ENCODE results near the gene GPX7. TPM values are rescaled to one million over a fixed set of nuclear protein-coding genes. Genes with fewer than 3 reads are reported as not detected.

GPX7 gene
- total RNA-seq, 4 donors from 2014 or later = 1.7 to 13.0 (median 6.6) TPM

GRCh38 chr1:52632732-52633290 is 30.6 kb downstream of the GPX7 start, which contains the start of gene SHISAL2A:
Gene SHISAL2A (plus strand): TSS chr1:52633168. CDS start chr1:52633494, 326 bp downstream.
- Histone ChIP-seq H3K9me3 (no peaks in the 10 kb centered on the region), H3K27ac (no peak within 1 kb of the TSS), H3K27me3 (no peaks in the 10 kb centered on the region), H3K36me3 (no peaks in the 10 kb centered on the region), H3K4me3 (peak within 1 kb of the TSS; percentile 51 to 77 (median 61)), H3K4me1 (peaks cover 11 to 22% of the 10 kb centered on the region in 2 donors)
- intact Hi-C loops (cut with DNase I; ENCODE audit: low total_unique reads) = no loop called here
- DNase-seq = no peak
- TF ChIP-seq, protein P1, sequence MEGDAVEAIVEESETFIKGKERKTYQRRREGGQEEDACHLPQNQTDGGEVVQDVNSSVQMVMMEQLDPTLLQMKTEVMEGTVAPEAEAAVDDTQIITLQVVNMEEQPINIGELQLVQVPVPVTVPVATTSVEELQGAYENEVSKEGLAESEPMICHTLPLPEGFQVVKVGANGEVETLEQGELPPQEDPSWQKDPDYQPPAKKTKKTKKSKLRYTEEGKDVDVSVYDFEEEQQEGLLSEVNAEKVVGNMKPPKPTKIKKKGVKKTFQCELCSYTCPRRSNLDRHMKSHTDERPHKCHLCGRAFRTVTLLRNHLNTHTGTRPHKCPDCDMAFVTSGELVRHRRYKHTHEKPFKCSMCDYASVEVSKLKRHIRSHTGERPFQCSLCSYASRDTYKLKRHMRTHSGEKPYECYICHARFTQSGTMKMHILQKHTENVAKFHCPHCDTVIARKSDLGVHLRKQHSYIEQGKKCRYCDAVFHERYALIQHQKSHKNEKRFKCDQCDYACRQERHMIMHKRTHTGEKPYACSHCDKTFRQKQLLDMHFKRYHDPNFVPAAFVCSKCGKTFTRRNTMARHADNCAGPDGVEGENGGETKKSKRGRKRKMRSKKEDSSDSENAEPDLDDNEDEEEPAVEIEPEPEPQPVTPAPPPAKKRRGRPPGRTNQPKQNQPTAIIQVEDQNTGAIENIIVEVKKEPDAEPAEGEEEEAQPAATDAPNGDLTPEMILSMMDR (IDR thresholded peaks at IDR 0.05 in 4 of 5, conservative IDR thresholded peaks at IDR 0.05 in 1 of 5) = peak in 1 of 5 experiments; percentile 17
- no peak for TF ChIP-seq POLR2A (IDR thresholded peaks at IDR 0.05)
- ATAC-seq = peak; percentile 49 to 73
- in situ Hi-C loops (cut with MboI; ENCODE audit: low sequenced_read_pairs in 4 of 4) = no loop called here

DNA sequence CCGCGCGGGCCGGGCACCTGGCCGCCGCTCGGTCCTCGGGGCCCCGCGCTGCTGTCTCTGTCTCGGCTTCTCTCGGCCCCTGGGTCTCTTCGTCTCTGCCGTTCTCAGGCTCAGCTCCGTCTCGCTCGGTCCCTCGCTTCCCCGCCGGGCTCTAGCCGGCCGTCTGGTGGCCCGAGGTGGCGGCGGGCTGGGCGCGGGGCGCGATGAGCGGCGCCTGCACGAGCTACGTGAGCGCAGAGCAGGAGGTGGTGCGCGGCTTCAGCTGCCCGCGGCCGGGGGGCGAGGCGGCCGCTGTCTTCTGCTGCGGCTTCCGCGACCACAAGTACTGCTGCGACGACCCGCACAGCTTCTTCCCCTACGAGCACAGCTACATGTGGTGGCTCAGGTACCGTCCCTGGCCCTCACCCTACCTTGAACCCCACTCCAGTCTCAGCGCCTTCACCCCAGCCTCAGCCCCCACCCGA is 31.2 kb downstream of the GPX7 start:
- H3K4me3 ChIP-seq = peak overlapping the region; percentile 51 to 77 (median 61)
- peaks cover 11 to 22% of the 10 kb centered on the region in 2 donors for H3K4me1 ChIP-seq
- H3K9me3 ChIP-seq = no peaks in the 10 kb centered on the region
- H3K36me3 ChIP-seq = no peaks in the 10 kb centered on the region
- TF ChIP-seq, protein P1 (IDR thresholded peaks at IDR 0.05 in 4 of 5, conservative IDR thresholded peaks at IDR 0.05 in 1 of 5) = peak in 1 of 5 experiments; percentile 12
- TF ChIP-seq POLR2A (IDR thresholded peaks at IDR 0.05) = no peak
- in situ Hi-C loops (cut with MboI; ENCODE audit: low sequenced_read_pairs in 4 of 4) = no loop called here
- no peak overlapping the region for H3K27ac ChIP-seq
- no peaks in the 10 kb centered on the region for H3K27me3 ChIP-seq
- peak; percentile 46 to 53 for ATAC-seq
- no peak for DNase-seq
- intact Hi-C loops (cut with DNase I; ENCODE audit: low total_unique reads) = no loop called here

GRCh38 chr1:52634111-52634510 is 31.9 kb downstream of the GPX7 start:
- DNase-seq (no peak), ATAC-seq (no peak)
- intact Hi-C loops (cut with DNase I; ENCODE audit: low total_unique reads) = no loop called here
- Histone ChIP-seq H3K4me1 (peaks cover 11 to 19% of the 10 kb centered on the region in 2 donors), H3K36me3 (no peaks in the 10 kb centered on the region), H3K27me3 (no peaks in the 10 kb centered on the region), H3K27ac (no peak overlapping the region), H3K9me3 (no peaks in the 10 kb centered on the region), H3K4me3 (no peak overlapping the region)
- no peak for TF ChIP-seq POLR2A (IDR thresholded peaks at IDR 0.05)
- TF ChIP-seq, protein P1 (IDR thresholded peaks at IDR 0.05 in 4 of 5, conservative IDR thresholded peaks at IDR 0.05 in 1 of 5) = no peak
- in situ Hi-C loops (cut with MboI; ENCODE audit: low sequenced_read_pairs in 4 of 4) = no loop called here

GRCh38 chr1:52635321-52636089 is 33.3 kb downstream of the GPX7 start:
- Histone ChIP-seq H3K4me3 (no peak overlapping the region), H3K27me3 (no peaks in the 10 kb centered on the region), H3K36me3 (no peaks in the 10 kb centered on the region), H3K27ac (no peak overlapping the region), H3K9me3 (no peaks in the 10 kb centered on the region), H3K4me1 (peaks cover 11 to 16% of the 10 kb centered on the region in 2 donors)
- no peak for TF ChIP-seq POLR2A (IDR thresholded peaks at IDR 0.05)
- in situ Hi-C loops (cut with MboI; ENCODE audit: low sequenced_read_pairs in 4 of 4) = no loop called here
- no peak for DNase-seq
- no peak for ATAC-seq
- intact Hi-C loops (cut with DNase I; ENCODE audit: low total_unique reads) = no loop called here
